HepG2 (cell line): ENCODE measurements around the gene SSC5D. TPM values are rescaled to one million over a fixed set of nuclear protein-coding genes. Genes with fewer than 3 reads are reported as not detected.

Experiments
- ATAC-seq: fragments of 200-7000 bp; cut with Tn5 transposase; 3 replicates; pipeline ENCODE4 v1.9.1; 2020; ENCODE audit warnings: mild to moderate bottlenecking, moderate library complexity
- BruUV-seq: library from RNA; stranded (reverse); fragments of 400-500 nt; replicated peaks from 2 replicates; lab custom pipeline; 2021; lab: Mats Ljungman, UMichigan
- CTCF ChIA-PET: fragments of 300-600 bp; formaldehyde crosslinking; extraction: SDS; loops from one replicate; lab custom pipeline; 2021; ENCODE audit warnings: low total read pairs, inconsistent platforms, low intra/inter-chr PET ratio; lab: Yijun Ruan, JAX
- POLR2A ChIA-PET: fragments of 350-600 bp; sonication (Branson Sonifier 250); formaldehyde crosslinking; loops from one replicate; lab custom pipeline; 2020; ENCODE audit warnings: antibody characterized with exemption, inconsistent platforms; lab: Yijun Ruan, JAX
- DNase-seq: peaks from one replicate; pipeline ENCODE4 v3.0.0-alpha.2; 2015; ENCODE audit warnings: low spot score
- FAIRE-seq: peaks from 3 replicates; lab custom pipeline; 2011; peaks lifted over from hg19 to GRCh38; lab: Jason Lieb, UNC
- H2AFZ ChIP-seq: one replicate; pipeline ENCODE4 v1.6.1; 2011; ENCODE audit warnings: low read length, inconsistent platforms
- H3K27ac ChIP-seq: fragments of 300-600 bp; 3 replicates; pipeline ENCODE4 v1.8.0; 2011; ENCODE audit warnings: mixed run types, mild to moderate bottlenecking, mixed read lengths, low read length, inconsistent platforms; ENCODE audit not compliant: insufficient read depth; ENCODE audit errors: extremely low read length
- H3K27me3 ChIP-seq, 2 experiments: fragments of 200-600 bp in 1 of 2; 2 replicates in 1 of 2; 3 replicates in 1 of 2; pipeline versions ENCODE4 v1.6.0 to v1.8.0; 2011; ENCODE audit warnings: low read length in 2 of 2, mild to moderate bottlenecking in 2 of 2, moderate library complexity in 2 of 2, inconsistent platforms in 1 of 2; ENCODE audit not compliant: insufficient read depth in 2 of 2, control insufficient read depth in 1 of 2
- H3K36me3 ChIP-seq, 2 experiments: fragments of 200-600 bp in 1 of 2; replicated peaks in 1 of 2; 2 replicates in 1 of 2; 3 replicates in 1 of 2; pipeline versions ENCODE4 v1.5.1 to v1.8.0; 2011; ENCODE audit warnings: low read length in 2 of 2, inconsistent platforms in 1 of 2; ENCODE audit not compliant: insufficient read depth in 2 of 2, control insufficient read depth in 1 of 2
- H3K4me1 ChIP-seq: 2 replicates; pipeline ENCODE4 v1.5.1; 2012; ENCODE audit warnings: low read length, inconsistent platforms; ENCODE audit not compliant: insufficient read depth
- H3K4me2 ChIP-seq: 2 replicates; pipeline ENCODE4 v1.6.0; 2011; ENCODE audit warnings: low read depth, low read length, inconsistent platforms
- H3K4me3 ChIP-seq, 3 experiments: fragments of 200-600 bp in 1 of 3; sonication (generic), shearing (Covaris generic) in 1 of 3; replicated peaks in 1 of 3; 2 replicates each; pipeline ENCODE4 v1.5.1; 2011 to 2016; ENCODE audit warnings: low read length in 3 of 3, inconsistent platforms in 2 of 3, low read depth in 2 of 3, mild to moderate bottlenecking in 2 of 3, control low read depth in 1 of 3, mixed read lengths in 1 of 3; ENCODE audit not compliant: insufficient read depth in 1 of 3
- H3K79me2 ChIP-seq: one replicate; pipeline ENCODE4 v1.6.1; 2011; ENCODE audit warnings: low read length, inconsistent platforms; ENCODE audit not compliant: insufficient read depth
- H3K9ac ChIP-seq: 2 replicates; pipeline ENCODE4 v1.6.0; 2011; ENCODE audit warnings: mild to moderate bottlenecking, low read depth, low read length, inconsistent platforms; ENCODE audit not compliant: insufficient read depth
- H3K9me3 ChIP-seq: 2 replicates; pipeline ENCODE4 v1.5.1; 2012; ENCODE audit warnings: mild to moderate bottlenecking, low read length
- H4K20me1 ChIP-seq: 2 replicates; pipeline ENCODE4 v1.6.0; 2011; ENCODE audit warnings: inconsistent platforms, mild to moderate bottlenecking, low read length, moderate library complexity; ENCODE audit not compliant: insufficient read depth
- DPF2 ChIP-seq: sonication (generic); formaldehyde crosslinking; IDR thresholded peaks from 2 replicates; pipeline ENCODE4 v1.4.0; 2020; ENCODE audit warnings: mild to moderate bottlenecking, low read depth, missing genetic modification reagents, borderline replicate concordance
- FOXO1 ChIP-seq: sonication (generic); formaldehyde crosslinking; IDR thresholded peaks from 2 replicates; pipeline ENCODE4 v1.4.0; 2020; ENCODE audit warnings: missing genetic modification reagents
- PRDM4 ChIP-seq: sonication (generic); formaldehyde crosslinking; IDR thresholded peaks from 2 replicates; pipeline ENCODE4 v1.9.0; 2021; ENCODE audit warnings: missing genetic modification reagents, borderline replicate concordance
- REXO4 ChIP-seq: sonication (generic); formaldehyde crosslinking; IDR thresholded peaks from 2 replicates; pipeline ENCODE4 v1.8.0; 2022; ENCODE audit warnings: missing genetic modification reagents, mild to moderate bottlenecking, borderline replicate concordance
- SNAPC2 ChIP-seq: sonication (generic); formaldehyde crosslinking; IDR thresholded peaks from 2 replicates; pipeline ENCODE4 v1.8.1; 2022; ENCODE audit warnings: mild to moderate bottlenecking, missing genetic modification reagents
- ZNF850 ChIP-seq: sonication (generic); formaldehyde crosslinking; conservative IDR thresholded peaks from 2 replicates; pipeline ENCODE4 v1.9.0; 2021; ENCODE audit warnings: mild to moderate bottlenecking, missing genetic modification reagents
- WGBS: methylation state at CpG from one replicate; pipeline ENCODE4 v1.1.6; 2017; ENCODE audit warnings: low lambda C conversion rate; 5-methylcytosine and 5-hydroxymethylcytosine counted together
- in situ Hi-C: cut with HindIII; loops from 2 replicates; pipeline ENCODE4 v1.10.0; 2017; ENCODE audit warnings: low pct_unique_long_range_greater_than_20kb; ENCODE audit not compliant: extremely low pct_ligation_motif_present
- intact Hi-C: fragments of 100-400 bp; cut with micrococcal nuclease; formaldehyde crosslinking; loops from one replicate; pipeline ENCODE4 v1.10.0; 2022; ENCODE audit not compliant: unreplicated experiment
- polyA plus RNA-seq, 8 experiments: library from polyadenylated mRNA; depleted of rRNA in 3 of 8; stranded (reverse) in 7 of 8; unstranded in 1 of 8; fragments of >200 nt; fragmentation: Illumina TruSeq in 4 of 8; extraction: Trizol in 4 of 8; gene quantifications; 2 replicates each; pipeline versions ENCODE4 v1.2.1 to v1.2.3, GENCODE V29; 2011 to 2016; ENCODE audit warnings: low read depth in 4 of 8, missing spikeins in 1 of 8, mixed read lengths in 1 of 8; ENCODE audit not compliant: insufficient read depth in 1 of 8
- total RNA-seq, 5 experiments: library from RNA; depleted of rRNA; stranded (reverse); fragments of >200 nt; fragmentation: Illumina TruSeq; extraction: Trizol; gene quantifications; 2 replicates each; pipeline ENCODE4 v1.2.3, GENCODE V29; 2016; ENCODE audit warnings: low read depth in 1 of 5
- TF ChIP-seq, protein P1 (sequence below): sonication (generic); formaldehyde crosslinking; IDR thresholded peaks from 2 replicates; pipeline ENCODE4 v1.4.0; 2020; ENCODE audit warnings: mild to moderate bottlenecking, missing genetic modification reagents
- TF ChIP-seq, protein P2 (sequence below): IDR thresholded peaks from 2 replicates; pipeline ENCODE4 v1.4.0; 2020; ENCODE audit warnings: mild to moderate bottlenecking, missing genetic modification reagents

SSC5D gene
- total and polyA plus RNA-seq, 2 of the 13 experiments (the other 11 are each of a cell fraction or from before 2014, with no cell fraction given), result not detected

GRCh38 chr19:55503157-55503501 lies 14.9 kb downstream of the SSC5D start:
- Histone ChIP-seq H3K4me3 (no peak overlapping the region), H3K4me2 (no peak overlapping the region), H2AFZ (no peak overlapping the region), H3K9me3 (no peaks in the 10 kb centered on the region), H4K20me1 (no peaks in the 10 kb centered on the region), H3K27me3 (peaks cover 3 to 46% of the 10 kb centered on the region in 2 experiments), H3K36me3 (no peaks in the 10 kb centered on the region), H3K79me2 (no peaks in the 10 kb centered on the region), H3K4me1 (peaks cover 13% of the 10 kb centered on the region), H3K9ac (no peak overlapping the region), H3K27ac (no peak overlapping the region)
- WGBS, result 60% methylated on average over 17 of the region's 17 CpGs
- ChIA-PET CTCF (interaction anchor here (0.8 to 2.0 kb wide), 3 partner anchors 35 to 362 kb away, joined by 3 to 24 read pairs (median 10); no protein-coding TSS in a partner anchor), POLR2A (interaction anchor here (1.1 to 1.9 kb wide), 5 partner anchors 9 to 275 kb away, joined by 3 to 10 read pairs (median 5); partner anchors contain the start of genes FIZ1, TMEM86B, ZNF524 and ZNF628)
- ATAC-seq (no peak), DNase-seq (no peak), FAIRE-seq (no peak)
- no peak for TF ChIP-seq PRDM4 (CRISPR knock-in tag)
- TF ChIP-seq SNAPC2 (CRISPR knock-in tag), result no peak
- TF ChIP-seq, protein P1, sequence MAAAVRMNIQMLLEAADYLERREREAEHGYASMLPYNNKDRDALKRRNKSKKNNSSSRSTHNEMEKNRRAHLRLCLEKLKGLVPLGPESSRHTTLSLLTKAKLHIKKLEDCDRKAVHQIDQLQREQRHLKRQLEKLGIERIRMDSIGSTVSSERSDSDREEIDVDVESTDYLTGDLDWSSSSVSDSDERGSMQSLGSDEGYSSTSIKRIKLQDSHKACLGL (CRISPR knock-in tag), result no peak
- no peak for TF ChIP-seq REXO4 (CRISPR knock-in tag)
- TF ChIP-seq ZNF850 (CRISPR knock-in tag), result no peak
- no peak for TF ChIP-seq DPF2 (CRISPR knock-in tag)
- TF ChIP-seq FOXO1 (CRISPR knock-in tag), result no peak
- TF ChIP-seq, protein P2, sequence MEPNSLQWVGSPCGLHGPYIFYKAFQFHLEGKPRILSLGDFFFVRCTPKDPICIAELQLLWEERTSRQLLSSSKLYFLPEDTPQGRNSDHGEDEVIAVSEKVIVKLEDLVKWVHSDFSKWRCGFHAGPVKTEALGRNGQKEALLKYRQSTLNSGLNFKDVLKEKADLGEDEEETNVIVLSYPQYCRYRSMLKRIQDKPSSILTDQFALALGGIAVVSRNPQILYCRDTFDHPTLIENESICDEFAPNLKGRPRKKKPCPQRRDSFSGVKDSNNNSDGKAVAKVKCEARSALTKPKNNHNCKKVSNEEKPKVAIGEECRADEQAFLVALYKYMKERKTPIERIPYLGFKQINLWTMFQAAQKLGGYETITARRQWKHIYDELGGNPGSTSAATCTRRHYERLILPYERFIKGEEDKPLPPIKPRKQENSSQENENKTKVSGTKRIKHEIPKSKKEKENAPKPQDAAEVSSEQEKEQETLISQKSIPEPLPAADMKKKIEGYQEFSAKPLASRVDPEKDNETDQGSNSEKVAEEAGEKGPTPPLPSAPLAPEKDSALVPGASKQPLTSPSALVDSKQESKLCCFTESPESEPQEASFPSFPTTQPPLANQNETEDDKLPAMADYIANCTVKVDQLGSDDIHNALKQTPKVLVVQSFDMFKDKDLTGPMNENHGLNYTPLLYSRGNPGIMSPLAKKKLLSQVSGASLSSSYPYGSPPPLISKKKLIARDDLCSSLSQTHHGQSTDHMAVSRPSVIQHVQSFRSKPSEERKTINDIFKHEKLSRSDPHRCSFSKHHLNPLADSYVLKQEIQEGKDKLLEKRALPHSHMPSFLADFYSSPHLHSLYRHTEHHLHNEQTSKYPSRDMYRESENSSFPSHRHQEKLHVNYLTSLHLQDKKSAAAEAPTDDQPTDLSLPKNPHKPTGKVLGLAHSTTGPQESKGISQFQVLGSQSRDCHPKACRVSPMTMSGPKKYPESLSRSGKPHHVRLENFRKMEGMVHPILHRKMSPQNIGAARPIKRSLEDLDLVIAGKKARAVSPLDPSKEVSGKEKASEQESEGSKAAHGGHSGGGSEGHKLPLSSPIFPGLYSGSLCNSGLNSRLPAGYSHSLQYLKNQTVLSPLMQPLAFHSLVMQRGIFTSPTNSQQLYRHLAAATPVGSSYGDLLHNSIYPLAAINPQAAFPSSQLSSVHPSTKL (CRISPR knock-in tag), result no peak
- intact Hi-C loops, result no loop called here
- no TSS peak for BruUV-seq
- in situ Hi-C loops, result no loop called here
